NB4 (cell line): ENCODE measurements around the gene CRB1.

Experiments
- CTCF ChIP-seq: IDR thresholded peaks from one replicate; pipeline ENCODE4 v1.5.1; 2012; ENCODE audit warnings: low read depth, low read length
- MYC ChIP-seq: IDR thresholded peaks from 2 replicates; pipeline ENCODE4 v1.6.1; 2011; ENCODE audit warnings: low read depth, low read length
- POLR2A ChIP-seq: IDR thresholded peaks from 2 replicates; pipeline ENCODE4 v1.6.1; 2011; ENCODE audit warnings: mild to moderate bottlenecking; ENCODE audit not compliant: insufficient read length; ENCODE audit errors: extremely low read depth

- TF ChIP-seq CTCF (no peak), POLR2A (no peak), MYC (no peak)
Observed at GRCh38 chr1:197451381-197451780, 183.3 kb downstream of the CRB1 start.
